CD14-positive monocyte (primary cell): Measurements from ENCODE around the gene MIB1. TPM values are rescaled to one million over a fixed set of nuclear protein-coding genes. Genes with fewer than 3 reads are reported as not detected.
A peak's percentile ranks its signal among the peaks of the same experiment; 100 is the strongest.

Source experiments
- DNase-seq, 3 donors: peaks; one replicate each; pipeline ENCODE4 v3.0.0-alpha.2; 2011 to 2022
- H2AFZ ChIP-seq: 2 replicates; pipeline ENCODE4 v1.6.0; 2012; ENCODE audit warnings: mild to moderate bottlenecking, low read depth, low read length, inconsistent platforms; ENCODE audit not compliant: insufficient read depth, poor library complexity, severe bottlenecking
- H3K27ac ChIP-seq, 2 donors: 1 replicate in 1 of 2; 2 replicates in 1 of 2; pipeline ENCODE4 v1.5.1; 2012 to 2013; ENCODE audit warnings: low read length in 2 of 2, control low read depth in 1 of 2, inconsistent platforms in 1 of 2, low read depth in 1 of 2, mild to moderate bottlenecking in 1 of 2
- H3K27me3 ChIP-seq, 2 donors: one replicate each; pipeline versions ENCODE4 v1.6.0 to v1.6.1; 2011 to 2013; ENCODE audit warnings: low read length in 2 of 2; ENCODE audit not compliant: control insufficient read depth in 2 of 2, insufficient read depth in 2 of 2
- H3K36me3 ChIP-seq, 2 donors: replicated peaks in 1 of 2; 1 replicate in 1 of 2; 2 replicates in 1 of 2; pipeline versions ENCODE4 v1.5.1 to v1.6.1; 2012 to 2013; ENCODE audit warnings: low read length in 2 of 2, control low read depth in 1 of 2, inconsistent platforms in 1 of 2, mild to moderate bottlenecking in 1 of 2; ENCODE audit not compliant: insufficient read depth in 2 of 2, control insufficient read depth in 1 of 2
- H3K4me1 ChIP-seq, 2 donors: 1 replicate in 1 of 2; 2 replicates in 1 of 2; pipeline versions ENCODE4 v1.5.1 to v1.6.1; 2012 to 2013; ENCODE audit warnings: low read length in 2 of 2, control low read depth in 1 of 2, inconsistent platforms in 1 of 2, mild to moderate bottlenecking in 1 of 2, moderate library complexity in 1 of 2; ENCODE audit not compliant: insufficient read depth in 2 of 2, control insufficient read depth in 1 of 2
- H3K4me2 ChIP-seq: replicated peaks from 2 replicates; pipeline ENCODE3; 2012; ENCODE audit warnings: low read length, moderate library complexity, mild to moderate bottlenecking; ENCODE audit not compliant: poor library complexity, severe bottlenecking; ENCODE audit errors: extremely low read depth
- H3K4me3 ChIP-seq, 3 experiments: fragments of 200-600 bp in 1 of 3; sonication (generic) in 1 of 3; replicated peaks in 1 of 3; 1 replicate in 2 of 3; 2 replicates in 1 of 3; pipeline ENCODE4 v1.5.1; 2011 to 2013; ENCODE audit warnings: low read length in 3 of 3, mild to moderate bottlenecking in 3 of 3, control low read depth in 2 of 3, low read depth in 2 of 3, inconsistent platforms in 1 of 3, moderate library complexity in 1 of 3
- H3K79me2 ChIP-seq: 2 replicates; pipeline ENCODE4 v1.6.0; 2012; ENCODE audit warnings: mild to moderate bottlenecking, control low read depth, inconsistent platforms, low read length, moderate library complexity; ENCODE audit not compliant: insufficient read depth
- H3K9ac ChIP-seq: 2 replicates; pipeline ENCODE4 v1.6.0; 2017; ENCODE audit warnings: low read length, mild to moderate bottlenecking; ENCODE audit not compliant: insufficient read depth, poor library complexity, severe bottlenecking
- H3K9me3 ChIP-seq, 2 donors: replicated peaks in 1 of 2; 1 replicate in 1 of 2; 2 replicates in 1 of 2; pipeline versions ENCODE4 v1.5.1 to v1.6.1; 2012 to 2013; ENCODE audit warnings: low read length in 2 of 2, control low read depth in 1 of 2; ENCODE audit not compliant: control insufficient read depth in 1 of 2, insufficient read depth in 1 of 2
- H4K20me1 ChIP-seq: 2 replicates; pipeline ENCODE4 v1.6.0; 2012; ENCODE audit warnings: mild to moderate bottlenecking, low read length, control low read depth, moderate library complexity; ENCODE audit not compliant: insufficient read depth
- H3K27ac Mint-ChIP-seq, 7 donors: one replicate each; pipeline ENCODE4 v1.8.0; 2020; ENCODE audit warnings: mild to moderate bottlenecking in 7 of 7, mixed read lengths in 7 of 7, moderate library complexity in 6 of 7, inconsistent platforms in 2 of 7
- H3K27me3 Mint-ChIP-seq, 3 donors: one replicate each; pipeline ENCODE4 v1.8.0; 2021 to 2022; ENCODE audit warnings: low read depth in 3 of 3, mild to moderate bottlenecking in 3 of 3, mixed read lengths in 3 of 3, moderate library complexity in 3 of 3, inconsistent platforms in 1 of 3
- H3K36me3 Mint-ChIP-seq, 2 donors: one replicate each; pipeline ENCODE4 v1.8.0; 2020; ENCODE audit warnings: mixed read lengths in 2 of 2, inconsistent platforms in 1 of 2, mild to moderate bottlenecking in 1 of 2
- H3K4me1 Mint-ChIP-seq: one replicate; pipeline ENCODE4 v1.8.0; 2020; ENCODE audit warnings: mild to moderate bottlenecking, mixed read lengths
- H3K4me3 Mint-ChIP-seq, 2 donors: one replicate each; pipeline ENCODE4 v1.8.0; 2020; ENCODE audit warnings: mild to moderate bottlenecking in 2 of 2, mixed read lengths in 2 of 2, moderate library complexity in 1 of 2
- H3K9me3 Mint-ChIP-seq, 7 donors: one replicate each; pipeline ENCODE4 v1.8.0; 2020 to 2022; ENCODE audit warnings: mixed read lengths in 7 of 7, mild to moderate bottlenecking in 6 of 7, moderate library complexity in 6 of 7, inconsistent platforms in 2 of 7
- WGBS: methylation state at CpG from one replicate; pipeline ENCODE4 v1.1.5; 2013; ENCODE audit warnings: missing lambda C conversion rate; ENCODE audit not compliant: insufficient coverage; 5-methylcytosine and 5-hydroxymethylcytosine counted together
- intact Hi-C, 2 donors: fragments of 100-400 bp; cut with micrococcal nuclease; formaldehyde crosslinking; loops; one replicate each; pipeline versions ENCODE4 v1.15.0 to v1.15.1; 2023
- polyA plus RNA-seq, 3 donors: library from polyadenylated mRNA; depleted of rRNA in 1 of 3; unstranded in 2 of 3; stranded (reverse) in 1 of 3; fragments of 300-500 nt in 2 of 3; fragments of >200 nt in 1 of 3; fragmentation: Illumina TruSeq in 2 of 3; gene quantifications; 1 replicate in 2 of 3; 2 replicates in 1 of 3; pipeline ENCODE4 v1.2.3, GENCODE V29; 2012 to 2021
- TF ChIP-seq, protein P1 (sequence below): fragments of 200-600 bp; IDR thresholded peaks from one replicate; pipeline ENCODE4 v1.8.0; 2022; ENCODE audit warnings: antibody characterized with exemption, mild to moderate bottlenecking

Gene MIB1
- polyA plus RNA-seq, 3 donors = 5.7 to 8.5 (median 7.8) TPM

DNA sequence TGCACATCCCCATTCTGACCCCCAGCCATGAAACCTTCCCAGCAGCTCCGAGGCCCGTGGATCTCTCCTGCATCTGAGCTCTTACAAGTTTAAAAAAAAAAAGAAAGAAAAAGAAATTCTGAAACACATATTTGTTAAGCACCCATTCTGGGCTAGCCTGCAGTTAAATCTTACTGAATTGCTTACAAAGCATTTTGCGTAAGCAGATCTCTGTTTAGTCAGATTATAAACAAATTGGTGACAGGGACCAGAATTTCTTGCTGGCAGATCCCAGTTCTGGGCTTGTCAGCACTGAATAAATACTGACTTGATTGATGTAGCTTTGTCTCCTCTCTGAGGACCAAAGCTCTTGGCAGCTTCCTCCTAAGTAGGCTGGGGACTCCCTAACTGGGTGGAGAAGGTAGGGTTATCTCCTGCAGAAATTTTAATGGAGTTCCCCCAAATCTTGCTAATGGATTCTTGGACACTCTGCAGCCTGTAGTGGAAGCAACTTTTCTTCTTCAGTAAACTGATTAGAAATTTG is 160.9 kb downstream of the MIB1 start:
- TF ChIP-seq, protein P1, sequence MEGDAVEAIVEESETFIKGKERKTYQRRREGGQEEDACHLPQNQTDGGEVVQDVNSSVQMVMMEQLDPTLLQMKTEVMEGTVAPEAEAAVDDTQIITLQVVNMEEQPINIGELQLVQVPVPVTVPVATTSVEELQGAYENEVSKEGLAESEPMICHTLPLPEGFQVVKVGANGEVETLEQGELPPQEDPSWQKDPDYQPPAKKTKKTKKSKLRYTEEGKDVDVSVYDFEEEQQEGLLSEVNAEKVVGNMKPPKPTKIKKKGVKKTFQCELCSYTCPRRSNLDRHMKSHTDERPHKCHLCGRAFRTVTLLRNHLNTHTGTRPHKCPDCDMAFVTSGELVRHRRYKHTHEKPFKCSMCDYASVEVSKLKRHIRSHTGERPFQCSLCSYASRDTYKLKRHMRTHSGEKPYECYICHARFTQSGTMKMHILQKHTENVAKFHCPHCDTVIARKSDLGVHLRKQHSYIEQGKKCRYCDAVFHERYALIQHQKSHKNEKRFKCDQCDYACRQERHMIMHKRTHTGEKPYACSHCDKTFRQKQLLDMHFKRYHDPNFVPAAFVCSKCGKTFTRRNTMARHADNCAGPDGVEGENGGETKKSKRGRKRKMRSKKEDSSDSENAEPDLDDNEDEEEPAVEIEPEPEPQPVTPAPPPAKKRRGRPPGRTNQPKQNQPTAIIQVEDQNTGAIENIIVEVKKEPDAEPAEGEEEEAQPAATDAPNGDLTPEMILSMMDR = no peak
- Histone ChIP-seq H3K27ac (no peak overlapping the region), H4K20me1 (no peaks in the 10 kb centered on the region), H3K4me2 (no peak overlapping the region), H3K4me3 (no peak overlapping the region), H3K9me3 (no peaks in the 10 kb centered on the region), H3K27me3 (peaks cover 0 to 4% of the 10 kb centered on the region in 2 donors), H3K4me1 (no peaks in the 10 kb centered on the region), H3K9ac (no peak overlapping the region), H3K79me2 (no peaks in the 10 kb centered on the region), H3K36me3 (no peaks in the 10 kb centered on the region), H2AFZ (no peak overlapping the region)
- no peak overlapping the region for H3K27ac Mint-ChIP-seq
- H3K9me3 Mint-ChIP-seq = peaks cover 0 to 2% (median 0%) of the 10 kb centered on the region in 7 donors
- H3K27me3 Mint-ChIP-seq = peaks cover 8 to 12% (median 9%) of the 10 kb centered on the region in 3 donors
- no peak for DNase-seq
- no peaks in the 10 kb centered on the region for H3K36me3 Mint-ChIP-seq
- WGBS = 100% methylated on average over 1 of the region's 3 CpGs
- no peak overlapping the region for H3K4me3 Mint-ChIP-seq
- intact Hi-C loops = no loop called here
- H3K4me1 Mint-ChIP-seq = peaks cover 9% of the 10 kb centered on the region

DNA sequence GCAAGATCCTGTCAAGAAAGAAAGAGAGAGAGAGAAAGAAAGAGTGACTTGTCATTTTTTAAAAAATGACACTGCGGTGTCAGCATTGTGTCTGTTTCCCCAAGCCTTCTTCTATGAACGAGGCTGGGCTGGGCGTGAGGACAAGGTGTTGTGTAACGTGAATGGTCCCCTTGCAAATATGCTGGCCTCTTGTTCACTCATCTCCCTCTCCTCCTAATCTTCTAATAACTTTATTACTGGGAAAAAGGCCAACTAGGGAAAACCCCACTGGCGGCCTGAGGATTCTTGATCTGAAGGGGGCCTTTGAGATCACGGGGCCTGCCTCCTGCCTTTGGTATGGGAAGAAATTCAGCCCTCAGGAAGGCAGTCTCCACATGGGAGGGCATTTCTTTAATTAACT is 163.1 kb downstream of the MIB1 start:
- no peaks in the 10 kb centered on the region for H3K27me3 ChIP-seq
- Mint-ChIP-seq H3K36me3 (no peaks in the 10 kb centered on the region), H3K9me3 (peaks cover 0 to 2% (median 0%) of the 10 kb centered on the region in 7 donors), H3K27ac (peak overlapping the region in 1 of 7 donors; percentile 25), H3K4me1 (no peaks in the 10 kb centered on the region), H3K4me3 (no peak overlapping the region), H3K27me3 (peaks cover 0 to 5% (median 4%) of the 10 kb centered on the region in 3 donors)
- intact Hi-C loops = no loop called here
- no peak overlapping the region for H3K4me2 ChIP-seq
- H3K36me3 ChIP-seq = no peaks in the 10 kb centered on the region
- no peaks in the 10 kb centered on the region for H3K9me3 ChIP-seq
- no peak for DNase-seq
- WGBS = no CpG with 5 or more reads among the region's 6 CpGs
- TF ChIP-seq, protein P1 = no peak
- H3K27ac ChIP-seq = no peak overlapping the region
- no peaks in the 10 kb centered on the region for H4K20me1 ChIP-seq
- no peak overlapping the region for H2AFZ ChIP-seq
- no peaks in the 10 kb centered on the region for H3K4me1 ChIP-seq
- no peak overlapping the region for H3K4me3 ChIP-seq
- no peak overlapping the region for H3K9ac ChIP-seq
- no peaks in the 10 kb centered on the region for H3K79me2 ChIP-seq
